Measurements from ENCODE around the gene PHLDB3.
A peak's percentile ranks its signal among the peaks of the same experiment; 100 is the strongest.
"Not testable (repeated sequence)": the region's sequence is repeated elsewhere in the genome, so short reads cannot be mapped to it uniquely, and the experiment has no call there.

The PHLDB3 gene

GRCh38 chr19:43504426-43505185, at the start of gene PHLDB3:
Gene PHLDB3, minus strand, starts transcription at chr19:43504746. Its CDS starts 628 bp downstream, at chr19:43504118.
- peak in 1 of 2 donors; percentile 13 for DNase-seq (ENCODE audit: low read depth in 2 of 2, low spot score in 1 of 2)

GRCh38 chr19:43553656-43554055, 49.1 kb upstream of the PHLDB3 start:
- DNase-seq (ENCODE audit: low read depth in 2 of 2, low spot score in 1 of 2), result no peak

GRCh38 chr19:43552616-43553015, 48.1 kb upstream of the PHLDB3 start:
- DNase-seq (ENCODE audit: low read depth in 2 of 2, low spot score in 1 of 2), result no peak

- DNase-seq (ENCODE audit: low read depth in 2 of 2, low spot score in 1 of 2), result no peak
Observed at GRCh38 chr19:43552198-43552450, 47.6 kb upstream of the PHLDB3 start.

- DNase-seq (ENCODE audit: low read depth in 2 of 2, low spot score in 1 of 2), result no peak
Observed at GRCh38 chr19:43551399-43552197, 47.1 kb upstream of the PHLDB3 start.

- DNase-seq (ENCODE audit: low read depth in 2 of 2, low spot score in 1 of 2), result no peak
Observed at GRCh38 chr19:43548706-43549105, 44.2 kb upstream of the PHLDB3 start.

- not testable (repeated sequence) for DNase-seq (ENCODE audit: low read depth in 2 of 2, low spot score in 1 of 2)
Observed at GRCh38 chr19:43547926-43548325, 43.4 kb upstream of the PHLDB3 start.

- no peak for DNase-seq (ENCODE audit: low read depth in 2 of 2, low spot score in 1 of 2)
Observed at GRCh38 chr19:43546581-43546980, 42.0 kb upstream of the PHLDB3 start.

GRCh38 chr19:43545981-43546380, 41.4 kb upstream of the PHLDB3 start:
- DNase-seq (ENCODE audit: low read depth in 2 of 2, low spot score in 1 of 2), result no peak

GRCh38 chr19:43545276-43545675, 40.7 kb upstream of the PHLDB3 start:
- no peak for DNase-seq (ENCODE audit: low read depth in 2 of 2, low spot score in 1 of 2)

GRCh38 chr19:43544077-43544476, 39.5 kb upstream of the PHLDB3 start:
- DNase-seq (ENCODE audit: low read depth in 2 of 2, low spot score in 1 of 2), result no peak

GRCh38 chr19:43541920-43542650, 37.5 kb upstream of the PHLDB3 start:
- DNase-seq (ENCODE audit: low read depth in 2 of 2, low spot score in 1 of 2), result no peak

- no peak for DNase-seq (ENCODE audit: low read depth in 2 of 2, low spot score in 1 of 2)
Observed at GRCh38 chr19:43540381-43540780, 35.8 kb upstream of the PHLDB3 start.

GRCh38 chr19:43538922-43539321, 34.4 kb upstream of the PHLDB3 start:
- no peak for DNase-seq (ENCODE audit: low read depth in 2 of 2, low spot score in 1 of 2)

- DNase-seq (ENCODE audit: low read depth in 2 of 2, low spot score in 1 of 2), result no peak
Observed at GRCh38 chr19:43534816-43535761, 30.5 kb upstream of the PHLDB3 start.

GRCh38 chr19:43534305-43534815, 29.8 kb upstream of the PHLDB3 start:
- no peak for DNase-seq (ENCODE audit: low read depth in 2 of 2, low spot score in 1 of 2)

GRCh38 chr19:43533546-43534304, 29.2 kb upstream of the PHLDB3 start:
- peak; percentile 82 to 88 for DNase-seq (ENCODE audit: low read depth in 2 of 2, low spot score in 1 of 2)

- peak; percentile 62 to 76 for DNase-seq (ENCODE audit: low read depth in 2 of 2, low spot score in 1 of 2)
Observed at GRCh38 chr19:43532962-43533545, 28.5 kb upstream of the PHLDB3 start, which contains the start of gene ZNF575. Gene ZNF575, plus strand, starts transcription at chr19:43533188. Its CDS starts 1,235 bp downstream, at chr19:43534423.

- DNase-seq (ENCODE audit: low read depth in 2 of 2, low spot score in 1 of 2), result no peak
Observed at GRCh38 chr19:43532571-43532961, 28.0 kb upstream of the PHLDB3 start.
